VCaP (cell line): Measurements from ENCODE around the gene TCF12.

Experiments used
- H3K27ac ChIP-seq: fragments of 450-650 bp; 2 replicates; pipeline ENCODE4 v1.5.1; 2017
- CTCF ChIP-seq: fragments of 450-650 bp; conservative IDR thresholded peaks from 2 replicates; pipeline ENCODE4 v1.5.1; 2017; ENCODE audit warnings: mild to moderate bottlenecking, moderate library complexity

TCF12 gene

GRCh38 chr15:56936929-56937328 lies 18.5 kb downstream of the TCF12 start:
- TF ChIP-seq CTCF, result no peak
- no peak overlapping the region for H3K27ac ChIP-seq

- no peak for TF ChIP-seq CTCF
- H3K27ac ChIP-seq, result no peak overlapping the region
Observed at GRCh38 chr15:56939257-56939656, 20.8 kb downstream of the TCF12 start.

GRCh38 chr15:56940388-56940787 lies 21.9 kb downstream of the TCF12 start:
- no peak for TF ChIP-seq CTCF
- H3K27ac ChIP-seq, result peak overlapping the region; percentile 77

- no peak for TF ChIP-seq CTCF
- H3K27ac ChIP-seq, result peak overlapping the region; percentile 77
Observed at GRCh38 chr15:56942118-56942517, 23.7 kb downstream of the TCF12 start.

- no peak for TF ChIP-seq CTCF
Observed at GRCh38 chr15:56943403-56943802, 25.0 kb downstream of the TCF12 start.

GRCh38 chr15:56944485-56944884 lies 26.0 kb downstream of the TCF12 start:
- H3K27ac ChIP-seq, result no peak overlapping the region

More at GRCh38 chr15:56943403-56943802, 25.0 kb downstream of the TCF12 start:
- peak overlapping the region; percentile 77 for H3K27ac ChIP-seq

GRCh38 chr15:56946150-56946549 lies 27.7 kb downstream of the TCF12 start:
- no peak overlapping the region for H3K27ac ChIP-seq
- TF ChIP-seq CTCF, result no peak

More at GRCh38 chr15:56944485-56944884, 26.0 kb downstream of the TCF12 start:
- no peak for TF ChIP-seq CTCF
